Suprapubic skin (tissue), 3 donors: ENCODE data around the gene TMEM138.

Experiments used
- EP300 ChIP-seq: sonication (generic); formaldehyde crosslinking; IDR thresholded peaks from one replicate; pipeline ENCODE4 v1.6.1; 2017; ENCODE audit warnings: antibody characterized with exemption
- POLR2A ChIP-seq, 2 donors: fragments of 450-650 bp; IDR thresholded peaks; one replicate each; pipeline ENCODE4 v1.6.1; 2017; ENCODE audit warnings: antibody characterized with exemption in 2 of 2, mild to moderate bottlenecking in 2 of 2, moderate library complexity in 2 of 2
- TF ChIP-seq, protein P1 (sequence below), 2 donors: fragments of 200-600 bp in 1 of 2; fragments of 450-650 bp in 1 of 2; sonication (generic) in 1 of 2; IDR thresholded peaks; one replicate each; pipeline ENCODE4 v1.5.1; 2016 to 2019; ENCODE audit warnings: antibody characterized with exemption in 2 of 2, mild to moderate bottlenecking in 1 of 2, moderate library complexity in 1 of 2

DNA sequence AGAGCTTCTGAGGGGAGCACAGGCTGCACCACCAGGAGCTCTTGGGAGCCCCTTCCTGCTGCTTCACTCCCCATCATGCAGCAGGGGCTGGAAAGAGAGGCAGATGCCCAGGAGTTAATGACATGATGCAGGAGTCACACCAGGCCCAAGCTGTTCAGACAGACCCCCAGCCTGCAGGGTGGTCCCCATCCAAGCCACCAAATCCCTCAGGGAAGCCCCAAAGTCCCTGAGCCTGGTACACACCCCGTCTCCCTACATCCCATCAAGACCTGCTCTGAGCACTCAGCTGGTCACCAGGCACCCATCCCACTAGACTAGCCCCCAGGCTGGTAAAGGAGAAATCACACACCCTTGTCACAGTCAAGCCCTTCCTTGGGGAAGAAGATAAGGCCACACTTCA lies 11.8 kb upstream of the TMEM138 start:
- TF ChIP-seq, protein P1, sequence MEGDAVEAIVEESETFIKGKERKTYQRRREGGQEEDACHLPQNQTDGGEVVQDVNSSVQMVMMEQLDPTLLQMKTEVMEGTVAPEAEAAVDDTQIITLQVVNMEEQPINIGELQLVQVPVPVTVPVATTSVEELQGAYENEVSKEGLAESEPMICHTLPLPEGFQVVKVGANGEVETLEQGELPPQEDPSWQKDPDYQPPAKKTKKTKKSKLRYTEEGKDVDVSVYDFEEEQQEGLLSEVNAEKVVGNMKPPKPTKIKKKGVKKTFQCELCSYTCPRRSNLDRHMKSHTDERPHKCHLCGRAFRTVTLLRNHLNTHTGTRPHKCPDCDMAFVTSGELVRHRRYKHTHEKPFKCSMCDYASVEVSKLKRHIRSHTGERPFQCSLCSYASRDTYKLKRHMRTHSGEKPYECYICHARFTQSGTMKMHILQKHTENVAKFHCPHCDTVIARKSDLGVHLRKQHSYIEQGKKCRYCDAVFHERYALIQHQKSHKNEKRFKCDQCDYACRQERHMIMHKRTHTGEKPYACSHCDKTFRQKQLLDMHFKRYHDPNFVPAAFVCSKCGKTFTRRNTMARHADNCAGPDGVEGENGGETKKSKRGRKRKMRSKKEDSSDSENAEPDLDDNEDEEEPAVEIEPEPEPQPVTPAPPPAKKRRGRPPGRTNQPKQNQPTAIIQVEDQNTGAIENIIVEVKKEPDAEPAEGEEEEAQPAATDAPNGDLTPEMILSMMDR (IDR thresholded peaks at IDR 0.05): no peak
- TF ChIP-seq POLR2A (IDR thresholded peaks at IDR 0.05): no peak
- no peak for TF ChIP-seq EP300
